IMR-90 (cell line): ENCODE data around the gene ADAMTSL1. TPM values are rescaled to one million over a fixed set of nuclear protein-coding genes. Genes with fewer than 3 reads are reported as not detected.

Experiments used
- ATAC-seq: fragments of 200-7000 bp; cut with Tn5 transposase; 2 replicates; pipeline ENCODE4 v1.9.1; 2020; ENCODE audit warnings: low read depth, mild to moderate bottlenecking, moderate library complexity
- BruUV-seq: library from RNA; stranded (reverse); fragments of 400-500 nt; replicated peaks from 2 replicates; lab custom pipeline; 2021; lab: Mats Ljungman, UMichigan
- CTCF ChIA-PET: fragments of 300-600 bp; formaldehyde crosslinking; extraction: SDS; loops from one replicate; lab custom pipeline; 2021; ENCODE audit warnings: antibody characterized with exemption; lab: Yijun Ruan, JAX
- POLR2A ChIA-PET: fragments of 300-600 bp; sonication (Branson Sonifier 250); formaldehyde crosslinking; loops from one replicate; lab custom pipeline; 2022; ENCODE audit warnings: antibody characterized with exemption; ENCODE audit not compliant: unreplicated experiment; lab: Charles Lee
- DNase-seq: peaks from one replicate; pipeline ENCODE4 v3.0.0; 2013
- H2AFZ ChIP-seq: replicated peaks from 2 replicates; pipeline ENCODE3; 2013; ENCODE audit warnings: low read length, mild to moderate bottlenecking; ENCODE audit not compliant: poor library complexity
- H2AK5ac ChIP-seq: 2 replicates; pipeline ENCODE4 v1.6.1; 2013; ENCODE audit warnings: low read depth, low read length, inconsistent platforms
- H2AK9ac ChIP-seq: replicated peaks from 2 replicates; pipeline ENCODE3; 2013; ENCODE audit warnings: mild to moderate bottlenecking, low read depth, low read length, moderate library complexity; ENCODE audit not compliant: poor library complexity
- H2BK120ac ChIP-seq: 2 replicates; pipeline ENCODE4 v1.6.1; 2013; ENCODE audit warnings: low read depth, low read length, inconsistent platforms
- H2BK15ac ChIP-seq: 3 replicates; pipeline ENCODE4 v1.6.1; 2013; ENCODE audit warnings: low read depth, low read length, inconsistent platforms
- H2BK20ac ChIP-seq: 2 replicates; pipeline ENCODE4 v1.6.1; 2013; ENCODE audit warnings: low read depth, mild to moderate bottlenecking, inconsistent platforms, low read length, moderate library complexity
- H2BK5ac ChIP-seq: 2 replicates; pipeline ENCODE4 v1.6.1; 2013; ENCODE audit warnings: mild to moderate bottlenecking, low read depth, low read length, inconsistent platforms; ENCODE audit not compliant: poor library complexity, severe bottlenecking
- H3K14ac ChIP-seq: replicated peaks from 2 replicates; pipeline ENCODE4 v1.6.1; 2013; ENCODE audit warnings: low read depth, low read length, inconsistent platforms
- H3K18ac ChIP-seq: 2 replicates; pipeline ENCODE4 v1.6.1; 2013; ENCODE audit warnings: low read depth, low read length, control low read depth
- H3K23ac ChIP-seq: 2 replicates; pipeline ENCODE4 v1.6.1; 2013; ENCODE audit warnings: low read depth, low read length, inconsistent platforms
- H3K27ac ChIP-seq: 2 replicates; pipeline ENCODE4 v1.5.1; 2013; ENCODE audit warnings: mild to moderate bottlenecking, control low read depth, low read length; ENCODE audit not compliant: insufficient read depth
- H3K27me3 ChIP-seq: 2 replicates; pipeline ENCODE4 v1.6.1; 2013; ENCODE audit warnings: low read length; ENCODE audit not compliant: control insufficient read depth, insufficient read depth
- H3K36me3 ChIP-seq: 2 replicates; pipeline ENCODE4 v1.6.1; 2013; ENCODE audit warnings: low read length, mixed read lengths; ENCODE audit not compliant: control insufficient read depth, insufficient read depth
- H3K4ac ChIP-seq: 2 replicates; pipeline ENCODE4 v1.6.1; 2013; ENCODE audit warnings: low read depth, low read length, inconsistent platforms
- H3K4me1 ChIP-seq: 2 replicates; pipeline ENCODE4 v1.6.1; 2013; ENCODE audit warnings: low read length, mixed read lengths; ENCODE audit not compliant: control insufficient read depth, insufficient read depth
- H3K4me2 ChIP-seq: 2 replicates; pipeline ENCODE4 v1.6.1; 2013; ENCODE audit warnings: low read depth, mild to moderate bottlenecking, control low read depth, low read length, moderate library complexity
- H3K4me3 ChIP-seq: 2 replicates; pipeline ENCODE4 v1.5.1; 2013; ENCODE audit warnings: low read depth, mild to moderate bottlenecking, control low read depth, low read length, moderate library complexity; ENCODE audit not compliant: insufficient read depth
- H3K56ac ChIP-seq: 2 replicates; pipeline ENCODE4 v1.6.1; 2013; ENCODE audit warnings: low read length, inconsistent platforms; ENCODE audit not compliant: insufficient read depth; ENCODE audit errors: extremely low read depth
- H3K79me1 ChIP-seq, 2 experiments: 2 replicates each; pipeline ENCODE4 v1.6.1; 2013; ENCODE audit warnings: low read length in 2 of 2, inconsistent platforms in 1 of 2, low read depth in 1 of 2
- H3K9ac ChIP-seq: 2 replicates; pipeline ENCODE4 v1.6.1; 2013; ENCODE audit warnings: low read depth, low read length, control low read depth
- H3K9me1 ChIP-seq: 2 replicates; pipeline ENCODE4 v1.6.1; 2013; ENCODE audit warnings: low read length, inconsistent platforms; ENCODE audit not compliant: insufficient read depth
- H3K9me3 ChIP-seq: 2 replicates; pipeline ENCODE4 v1.6.1; 2013; ENCODE audit warnings: low read length; ENCODE audit not compliant: control insufficient read depth, insufficient read depth
- H4K20me1 ChIP-seq: 2 replicates; pipeline ENCODE4 v1.6.1; 2013; ENCODE audit warnings: low read length, inconsistent platforms; ENCODE audit not compliant: insufficient read depth
- H4K5ac ChIP-seq: 2 replicates; pipeline ENCODE4 v1.6.1; 2013; ENCODE audit warnings: mild to moderate bottlenecking, low read depth, low read length, control low read depth
- H4K8ac ChIP-seq, 2 experiments: 2 replicates each; pipeline ENCODE4 v1.6.1; 2013; ENCODE audit warnings: low read depth in 2 of 2, low read length in 2 of 2, control low read depth in 1 of 2, inconsistent platforms in 1 of 2
- H4K91ac ChIP-seq: 2 replicates; pipeline ENCODE4 v1.6.1; 2013; ENCODE audit warnings: low read depth, low read length, inconsistent platforms; ENCODE audit not compliant: insufficient read depth
- BHLHE40 ChIP-seq: fragments of 150-350 bp; IDR thresholded peaks from 2 replicates; pipeline ENCODE4 v1.6.1; 2016; ENCODE audit warnings: mild to moderate bottlenecking, low read depth, low read length
- CEBPB ChIP-seq: IDR thresholded peaks from 2 replicates; pipeline ENCODE4 v1.6.1; 2012; ENCODE audit warnings: low read depth, low read length, improper control_type of control experiment
- CHD1 ChIP-seq: IDR thresholded peaks from 2 replicates; pipeline ENCODE4 v1.6.1; 2012; ENCODE audit warnings: low read depth, low read length, improper control_type of control experiment
- FOS ChIP-seq: fragments of 150-350 bp; IDR thresholded peaks from 2 replicates; pipeline ENCODE4 v1.6.1; 2016; ENCODE audit warnings: low read depth, low read length
- MAFK ChIP-seq: IDR thresholded peaks from 2 replicates; pipeline ENCODE4 v1.6.1; 2012; ENCODE audit warnings: low read depth, low read length, improper control_type of control experiment
- MAZ ChIP-seq: IDR thresholded peaks from 2 replicates; pipeline ENCODE4 v1.6.1; 2012; ENCODE audit warnings: low read depth, mild to moderate bottlenecking, low read length, improper control_type of control experiment, moderate library complexity, borderline replicate concordance
- MXI1 ChIP-seq: IDR thresholded peaks from 2 replicates; pipeline ENCODE4 v1.6.1; 2012; ENCODE audit warnings: low read depth, mild to moderate bottlenecking, low read length, moderate library complexity, borderline replicate concordance
- NFE2L2 ChIP-seq: fragments of 150-350 bp; IDR thresholded peaks from 2 replicates; pipeline ENCODE4 v1.6.1; 2016; ENCODE audit warnings: low read depth, mild to moderate bottlenecking, low read length
- POLR2A ChIP-seq: IDR thresholded peaks from 2 replicates; pipeline ENCODE4 v1.6.1; 2012; ENCODE audit warnings: mild to moderate bottlenecking, low read depth, low read length
- RAD21 ChIP-seq: IDR thresholded peaks from 2 replicates; pipeline ENCODE4 v1.6.1; 2012; ENCODE audit warnings: low read length, improper control_type of control experiment
- RCOR1 ChIP-seq: IDR thresholded peaks from 2 replicates; pipeline ENCODE4 v1.6.1; 2012; ENCODE audit warnings: mild to moderate bottlenecking, low read length, improper control_type of control experiment; ENCODE audit not compliant: insufficient replicate concordance
- RFX5 ChIP-seq: IDR thresholded peaks from 2 replicates; pipeline ENCODE4 v1.8.0; 2012; ENCODE audit warnings: low read depth, mild to moderate bottlenecking, low read length, moderate library complexity
- SMC3 ChIP-seq: fragments of 150-350 bp; IDR thresholded peaks from 2 replicates; pipeline ENCODE4 v1.6.1; 2016; ENCODE audit warnings: low read depth, mild to moderate bottlenecking, antibody characterized with exemption, low read length, moderate library complexity
- whole genome bisulfite sequencing, 2 experiments: methylation state at CpG; one replicate each; pipeline versions ENCODE4 v1.1.5 to v1.1.7; 2013; ENCODE audit warnings: missing lambda C conversion rate in 2 of 2; ENCODE audit not compliant: insufficient read length in 1 of 2; ENCODE audit errors: extremely low coverage in 2 of 2; 5-methylcytosine and 5-hydroxymethylcytosine counted together
- dilution Hi-C: fragments of 300-500 bp; cut with HindIII; formaldehyde crosslinking; loops from one replicate; pipeline ENCODE4 v1.14.3; 2018; ENCODE audit warnings: low sequenced_read_pairs; ENCODE audit not compliant: unreplicated experiment
- in situ Hi-C: fragments of 300-500 bp; cut with MboI; formaldehyde crosslinking; loops from 3 replicates; pipeline ENCODE4 v1.14.3; 2019; ENCODE audit warnings: low sequenced_read_pairs, inconsistent platforms, mixed read lengths
- intact Hi-C: fragments of 100-400 bp; cut with micrococcal nuclease; formaldehyde crosslinking; loops from 2 replicates; pipeline ENCODE4 v1.10.0; 2022
- polyA plus RNA-seq, 3 experiments: library from polyadenylated mRNA; depleted of rRNA; stranded (reverse); fragments of >200 nt; gene quantifications; 2 replicates each; pipeline ENCODE4 v1.2.3, GENCODE V29; 2012; ENCODE audit warnings: low replicate concordance in 1 of 3
- total RNA-seq: library from RNA; depleted of rRNA; stranded (reverse); fragments of >200 nt; gene quantifications from 2 replicates; pipeline ENCODE4 v1.2.3, GENCODE V29; 2012
- TF ChIP-seq, protein P1 (sequence below): fragments of 150-350 bp; IDR thresholded peaks from 2 replicates; pipeline ENCODE4 v1.6.1; 2016; ENCODE audit warnings: low read depth, mild to moderate bottlenecking, low read length, moderate library complexity, borderline replicate concordance
- TF ChIP-seq, protein P2 (sequence below): conservative IDR thresholded peaks from 2 replicates; pipeline ENCODE4 v1.5.1; 2012; ENCODE audit warnings: mild to moderate bottlenecking, low read depth, low read length, improper control_type of control experiment
- TF ChIP-seq, protein P3 (sequence below): fragments of 150-350 bp; IDR thresholded peaks from 2 replicates; pipeline ENCODE4 v1.6.1; 2017; ENCODE audit warnings: mild to moderate bottlenecking, antibody characterized with exemption, low read length, low read depth

ADAMTSL1 gene
- total and polyA plus RNA-seq, 2 of the 4 experiments (the other 2 are of a cell fraction), result 38.2 to 62.2 TPM

DNA sequence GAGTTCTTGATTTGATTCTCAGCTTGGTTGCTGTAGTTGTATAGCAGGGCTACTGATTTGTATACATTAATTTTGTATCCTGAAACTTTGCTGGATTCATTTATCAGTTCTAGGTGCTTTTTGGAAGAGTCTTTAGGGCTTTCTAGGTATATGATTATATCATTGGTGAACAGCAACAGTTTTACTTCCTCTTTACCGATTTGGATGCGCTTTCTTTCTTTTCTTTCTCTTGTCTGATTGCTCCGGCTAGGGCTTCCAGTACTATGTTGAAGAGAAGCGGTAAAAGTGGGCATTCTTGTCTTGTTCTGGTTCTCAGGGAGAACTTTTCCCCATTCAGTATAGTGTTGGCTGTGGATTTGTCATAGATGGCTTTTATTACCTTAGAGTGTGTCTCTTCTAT, 400.1 kb downstream of the ADAMTSL1 start:
- no CpG with 5 or more reads among the region's 4 CpGs for WGBS, 2 experiments
- CTCF ChIA-PET, result no interaction called here
- BruUV-seq, result no TSS peak

More for the DNA sequence above, 400.1 kb downstream of the ADAMTSL1 start:
- H3K4me1 ChIP-seq, result no peaks in the 10 kb centered on the region
- dilution Hi-C loops (no loop called here), in situ Hi-C loops (no loop called here), intact Hi-C loops (no loop called here)
- no peak overlapping the region for H3K27ac ChIP-seq
- no peak overlapping the region for H3K23ac ChIP-seq
- no peak overlapping the region for H2BK20ac ChIP-seq
- no peak overlapping the region for H3K4ac ChIP-seq
- H3K27me3 ChIP-seq, result no peaks in the 10 kb centered on the region; the same call in 1 of the 2 replicates
- DNase-seq (no peak), ATAC-seq (no peak)
- H2AK9ac ChIP-seq, result no peak overlapping the region
- H4K5ac ChIP-seq, result no peak overlapping the region
- no peaks in the 10 kb centered on the region for H3K9me1 ChIP-seq
- POLR2A ChIA-PET, result no interaction called here
- H4K20me1 ChIP-seq, result no peaks in the 10 kb centered on the region
- H2BK5ac ChIP-seq, result no peak overlapping the region
- no peaks in the 10 kb centered on the region for H3K79me1 ChIP-seq
- H4K91ac ChIP-seq, result no peak overlapping the region
- no peak overlapping the region for H3K18ac ChIP-seq
- H3K4me3 ChIP-seq, result no peak overlapping the region
- TF ChIP-seq CEBPB (no peak), MAFK (no peak), NFE2L2 (no peak), RAD21 (no peak), RFX5 (no peak), SMC3 (no peak), CHD1 (no peak), FOS (no peak), POLR2A (no peak), MXI1 (no peak), RCOR1 (no peak), BHLHE40 (no peak), MAZ (no peak)
- TF ChIP-seq, protein P1, sequence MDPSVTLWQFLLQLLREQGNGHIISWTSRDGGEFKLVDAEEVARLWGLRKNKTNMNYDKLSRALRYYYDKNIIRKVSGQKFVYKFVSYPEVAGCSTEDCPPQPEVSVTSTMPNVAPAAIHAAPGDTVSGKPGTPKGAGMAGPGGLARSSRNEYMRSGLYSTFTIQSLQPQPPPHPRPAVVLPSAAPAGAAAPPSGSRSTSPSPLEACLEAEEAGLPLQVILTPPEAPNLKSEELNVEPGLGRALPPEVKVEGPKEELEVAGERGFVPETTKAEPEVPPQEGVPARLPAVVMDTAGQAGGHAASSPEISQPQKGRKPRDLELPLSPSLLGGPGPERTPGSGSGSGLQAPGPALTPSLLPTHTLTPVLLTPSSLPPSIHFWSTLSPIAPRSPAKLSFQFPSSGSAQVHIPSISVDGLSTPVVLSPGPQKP, result no peak
- TF ChIP-seq, protein P2, sequence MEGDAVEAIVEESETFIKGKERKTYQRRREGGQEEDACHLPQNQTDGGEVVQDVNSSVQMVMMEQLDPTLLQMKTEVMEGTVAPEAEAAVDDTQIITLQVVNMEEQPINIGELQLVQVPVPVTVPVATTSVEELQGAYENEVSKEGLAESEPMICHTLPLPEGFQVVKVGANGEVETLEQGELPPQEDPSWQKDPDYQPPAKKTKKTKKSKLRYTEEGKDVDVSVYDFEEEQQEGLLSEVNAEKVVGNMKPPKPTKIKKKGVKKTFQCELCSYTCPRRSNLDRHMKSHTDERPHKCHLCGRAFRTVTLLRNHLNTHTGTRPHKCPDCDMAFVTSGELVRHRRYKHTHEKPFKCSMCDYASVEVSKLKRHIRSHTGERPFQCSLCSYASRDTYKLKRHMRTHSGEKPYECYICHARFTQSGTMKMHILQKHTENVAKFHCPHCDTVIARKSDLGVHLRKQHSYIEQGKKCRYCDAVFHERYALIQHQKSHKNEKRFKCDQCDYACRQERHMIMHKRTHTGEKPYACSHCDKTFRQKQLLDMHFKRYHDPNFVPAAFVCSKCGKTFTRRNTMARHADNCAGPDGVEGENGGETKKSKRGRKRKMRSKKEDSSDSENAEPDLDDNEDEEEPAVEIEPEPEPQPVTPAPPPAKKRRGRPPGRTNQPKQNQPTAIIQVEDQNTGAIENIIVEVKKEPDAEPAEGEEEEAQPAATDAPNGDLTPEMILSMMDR, result no peak
- TF ChIP-seq, protein P3, sequence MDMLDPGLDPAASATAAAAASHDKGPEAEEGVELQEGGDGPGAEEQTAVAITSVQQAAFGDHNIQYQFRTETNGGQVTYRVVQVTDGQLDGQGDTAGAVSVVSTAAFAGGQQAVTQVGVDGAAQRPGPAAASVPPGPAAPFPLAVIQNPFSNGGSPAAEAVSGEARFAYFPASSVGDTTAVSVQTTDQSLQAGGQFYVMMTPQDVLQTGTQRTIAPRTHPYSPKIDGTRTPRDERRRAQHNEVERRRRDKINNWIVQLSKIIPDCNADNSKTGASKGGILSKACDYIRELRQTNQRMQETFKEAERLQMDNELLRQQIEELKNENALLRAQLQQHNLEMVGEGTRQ, result no peak
- no peak overlapping the region for H2AK5ac ChIP-seq
- H3K36me3 ChIP-seq, result no peaks in the 10 kb centered on the region
- H3K4me2 ChIP-seq, result no peak overlapping the region
- H2BK15ac ChIP-seq, result no peak overlapping the region
- no peak overlapping the region for H3K14ac ChIP-seq
- no peak overlapping the region for H2BK120ac ChIP-seq
- no peak overlapping the region for H4K8ac ChIP-seq
- no peak overlapping the region for H2AFZ ChIP-seq
- no peak overlapping the region for H3K56ac ChIP-seq
- no peak overlapping the region for H3K9ac ChIP-seq
- H3K9me3 ChIP-seq, result peaks cover 2% of the 10 kb centered on the region; the same call in 1 of the 2 replicates
